Measurements from ENCODE around the gene CTNNAL1.
"Not testable (repeated sequence)": the region's sequence is repeated elsewhere in the genome, so short reads cannot be mapped to it uniquely, and the experiment has no call there.

Gene CTNNAL1

DNA sequence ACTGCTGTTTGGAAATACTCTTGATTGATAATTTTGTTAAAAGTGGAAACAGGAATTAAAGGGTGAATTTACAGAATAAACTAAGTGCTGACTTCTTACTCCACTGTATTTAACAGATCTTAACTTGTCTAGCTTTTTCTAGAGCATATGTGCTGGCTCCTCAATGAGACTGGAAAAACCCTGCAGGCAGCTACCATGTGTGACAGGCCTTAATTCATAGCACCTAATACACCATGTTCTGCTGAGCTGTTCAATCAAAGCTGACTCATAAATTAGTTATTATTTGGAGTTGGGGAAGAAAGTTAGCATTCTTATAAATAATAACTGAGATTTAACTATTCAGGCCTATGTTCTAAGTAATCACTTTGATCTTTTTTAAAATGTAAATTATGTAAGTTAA lies 29.4 kb downstream of the CTNNAL1 start:
- no peak for DNase-seq (ENCODE audit: low spot score)

DNA sequence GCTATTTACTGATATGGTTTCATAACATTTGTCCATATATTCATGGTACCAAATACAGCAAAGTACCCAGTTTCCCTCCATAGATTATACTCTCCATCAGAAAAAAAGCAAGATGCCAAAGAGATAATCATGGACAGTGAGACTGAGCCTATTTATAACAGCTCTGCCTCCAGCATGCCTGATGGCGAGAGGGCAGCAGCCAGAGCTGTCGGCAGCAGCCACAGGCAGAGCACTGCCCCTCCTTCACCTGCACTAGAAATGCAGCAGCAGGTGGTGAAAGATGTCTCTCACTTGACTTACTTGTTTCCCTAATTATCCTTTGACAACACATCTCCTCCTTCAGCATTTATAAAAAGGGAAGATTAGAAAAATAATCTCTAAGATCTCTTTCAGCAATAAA lies 32.4 kb downstream of the CTNNAL1 start:
- no peak for DNase-seq (ENCODE audit: low spot score)

DNA sequence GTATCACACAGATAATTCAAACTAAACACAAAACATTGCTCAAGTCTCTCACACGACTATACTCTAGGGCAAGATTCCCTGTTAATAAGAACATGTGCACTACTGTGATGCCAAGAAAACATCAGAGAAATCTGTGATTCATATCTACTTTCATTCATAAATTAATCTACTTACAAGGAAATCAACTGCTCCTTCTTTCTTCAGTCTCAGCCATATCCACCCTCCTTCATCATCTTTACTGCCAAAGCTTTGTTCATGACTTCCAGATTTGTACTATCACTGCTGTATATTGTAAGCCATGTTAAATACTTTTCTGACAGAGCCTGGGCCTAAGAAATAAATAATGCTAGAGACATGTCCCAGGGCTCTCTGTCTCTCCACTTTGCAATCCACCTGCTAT lies 35.1 kb downstream of the CTNNAL1 start:
- no peak for DNase-seq (ENCODE audit: low spot score)

DNA sequence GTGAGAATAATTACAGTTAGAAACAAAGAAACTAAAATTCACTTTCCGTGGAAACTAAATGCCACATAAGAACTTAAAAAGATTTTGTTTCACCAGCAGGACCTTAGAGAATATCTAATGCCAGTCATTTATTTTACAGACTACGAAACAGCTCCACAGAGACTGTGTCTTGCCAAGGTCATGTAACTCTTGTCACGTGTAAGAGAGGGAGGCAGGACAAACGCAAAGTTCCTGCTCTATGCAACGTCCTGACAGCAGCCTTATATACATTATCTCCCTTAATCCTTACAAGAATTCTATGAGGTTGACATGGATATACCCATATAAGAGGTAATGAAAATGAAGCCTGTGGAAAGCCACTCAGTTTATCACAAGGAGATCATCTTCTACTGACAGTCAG lies 39.4 kb downstream of the CTNNAL1 start:
- no peak for DNase-seq (ENCODE audit: low spot score)

DNA sequence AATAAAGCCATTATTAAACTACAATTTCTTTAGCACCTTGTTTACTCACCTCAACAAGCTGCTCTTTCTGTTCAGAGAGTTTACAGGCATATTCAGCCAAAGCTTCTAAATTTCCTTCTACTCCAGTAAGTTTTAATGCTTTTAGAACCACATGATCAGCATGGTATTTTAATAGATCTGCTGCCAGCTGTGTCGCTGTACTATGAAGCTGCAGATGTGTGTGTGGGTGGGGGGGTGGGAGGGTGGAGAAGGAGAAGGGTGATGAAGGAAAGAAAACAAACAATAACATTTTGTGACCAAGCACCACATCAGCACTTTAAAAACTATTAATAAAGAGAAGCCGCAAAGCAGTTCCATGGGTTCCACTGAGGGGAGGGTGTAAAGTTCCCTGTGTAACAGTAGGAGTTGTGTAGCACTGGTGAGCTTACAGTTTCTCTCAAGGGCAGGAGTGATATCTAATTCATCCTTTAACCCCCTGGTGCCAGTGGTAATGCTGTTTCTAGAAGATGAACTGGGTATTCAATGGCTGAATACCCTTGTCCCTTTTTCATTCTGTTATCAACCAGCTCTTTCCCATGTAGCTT lies 40.6 kb downstream of the CTNNAL1 start:
- DNase-seq (ENCODE audit: low spot score): peak; percentile 13

DNA sequence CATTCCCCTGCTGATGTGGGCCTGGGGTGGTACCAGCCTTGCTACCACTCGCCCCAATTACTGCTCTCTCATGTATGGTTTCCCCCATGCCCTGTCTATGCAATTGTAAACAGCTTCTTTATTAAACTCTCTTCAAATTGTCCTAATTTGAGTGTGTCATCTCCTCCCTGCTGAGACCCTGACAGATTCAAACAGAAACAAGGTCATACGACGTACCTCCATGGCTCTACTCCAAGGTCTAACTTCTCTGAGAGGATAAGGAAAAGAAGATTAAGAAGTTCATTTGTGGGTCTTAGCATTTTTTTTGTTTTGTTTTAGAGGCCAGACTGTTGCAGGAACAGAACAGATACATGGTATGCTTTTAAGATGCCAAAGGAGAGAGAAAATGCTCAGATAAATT lies 41.1 kb downstream of the CTNNAL1 start:
- no peak for DNase-seq (ENCODE audit: low spot score)

DNA sequence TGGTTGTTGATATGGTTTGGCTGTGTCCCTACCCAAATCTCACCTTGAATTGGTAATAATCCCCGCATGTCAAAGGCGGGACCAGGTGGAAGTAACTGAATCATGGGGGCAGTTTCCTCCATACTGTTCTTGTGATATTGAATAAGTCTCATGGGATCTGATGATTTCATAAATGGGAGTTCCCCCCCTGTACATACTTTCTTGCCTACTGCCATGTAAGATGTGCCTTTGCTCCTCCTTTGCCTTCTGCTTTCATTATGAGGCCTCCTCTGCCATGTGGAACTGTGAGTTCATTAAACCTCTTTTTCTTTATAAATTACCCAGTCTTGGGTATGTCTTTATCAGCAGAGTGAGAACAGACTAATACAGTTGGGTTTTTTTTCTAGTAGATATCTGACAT lies 41.9 kb downstream of the CTNNAL1 start:
- DNase-seq (ENCODE audit: low spot score): not testable (repeated sequence)

DNA sequence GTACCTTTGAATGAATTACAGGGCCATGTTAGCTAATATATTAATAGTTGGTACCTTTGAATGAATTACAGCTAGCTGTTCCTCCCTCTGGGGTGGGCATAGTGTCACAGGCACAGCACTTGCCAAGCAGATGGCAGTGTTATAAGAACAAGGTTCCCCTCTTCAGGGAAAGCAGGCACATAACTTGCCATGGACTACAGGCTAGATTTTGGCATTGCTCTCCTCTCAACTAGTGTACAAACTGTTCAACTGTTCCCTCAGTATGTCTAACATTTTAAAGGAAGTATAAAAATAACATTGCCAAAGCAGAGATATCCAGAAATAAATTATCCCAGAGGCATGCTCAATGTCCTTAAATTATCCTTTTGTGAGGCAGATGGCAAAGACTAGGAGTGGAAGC lies 45.4 kb downstream of the CTNNAL1 start:
- DNase-seq (ENCODE audit: low spot score): no peak

DNA sequence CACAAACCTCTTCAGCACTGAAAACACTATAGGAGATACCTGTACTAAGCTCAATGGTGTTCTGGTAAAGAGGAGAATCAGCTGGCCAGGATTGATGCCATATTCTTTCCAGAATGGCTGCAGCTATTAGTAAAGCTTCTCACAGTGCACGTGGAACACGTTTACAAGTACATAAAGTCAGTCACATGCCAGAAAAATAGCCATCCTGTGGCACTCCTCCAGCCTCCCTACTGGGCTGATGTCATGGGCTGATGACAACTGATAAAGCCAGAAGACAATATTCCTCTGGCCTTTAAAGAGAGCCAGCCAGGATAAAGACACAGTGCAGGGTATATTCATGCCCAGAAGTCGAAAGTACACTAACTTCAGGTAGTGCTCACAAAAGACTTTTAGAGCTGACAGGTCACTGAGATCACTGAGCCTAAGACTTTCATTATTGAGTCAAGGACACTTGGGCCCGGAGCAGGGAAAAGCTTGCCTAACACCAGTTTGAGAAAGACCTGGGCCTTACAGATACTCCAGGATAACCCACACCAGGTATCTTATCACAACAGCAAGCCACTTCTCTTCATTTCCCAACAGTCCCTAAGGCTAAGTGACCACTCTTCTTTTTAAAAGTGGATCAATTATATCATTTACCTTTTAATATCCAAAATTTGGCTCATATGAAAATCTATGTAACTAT lies 49.7 kb downstream of the CTNNAL1 start:
- DNase-seq (ENCODE audit: low spot score): peak; percentile 9

DNA sequence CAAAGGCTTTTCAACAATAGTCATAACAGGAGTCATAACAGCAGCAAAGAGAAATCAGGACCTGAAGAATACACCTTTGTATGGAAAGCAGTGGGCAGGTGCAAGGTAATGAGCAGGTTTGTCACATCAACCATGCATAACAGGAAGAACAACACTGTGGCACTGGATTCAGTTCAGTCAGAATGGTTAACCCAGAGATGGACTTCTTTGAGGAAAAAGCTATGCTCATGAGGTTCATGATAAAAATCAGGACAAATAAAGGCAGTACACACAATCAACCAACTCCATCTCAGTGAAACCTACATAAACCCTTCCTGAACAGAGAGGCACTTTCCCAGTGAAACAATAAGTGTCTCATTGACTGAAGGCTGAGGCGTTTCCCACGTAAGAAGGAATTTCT lies 52.1 kb downstream of the CTNNAL1 start:
- DNase-seq (ENCODE audit: low spot score): no peak

DNA sequence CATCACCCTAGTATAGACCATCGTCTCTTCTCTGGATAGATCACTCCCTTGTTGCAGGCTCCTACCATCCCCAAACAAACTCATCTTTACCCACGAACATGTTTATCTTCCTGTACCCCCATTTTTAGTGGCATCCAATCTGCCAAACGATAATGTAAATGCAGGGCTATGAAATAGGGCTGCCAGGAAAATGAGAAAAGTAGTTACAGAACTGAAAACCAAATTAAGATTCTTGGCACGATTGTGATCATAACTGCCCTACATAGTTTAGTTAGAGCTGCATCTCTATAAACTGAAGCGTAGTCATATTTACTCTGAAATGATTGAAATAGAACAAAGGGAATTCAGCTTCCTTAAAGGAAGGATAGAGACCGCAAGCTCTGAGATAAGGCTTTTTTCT lies 53.0 kb downstream of the CTNNAL1 start:
- DNase-seq (ENCODE audit: low spot score): no peak

DNA sequence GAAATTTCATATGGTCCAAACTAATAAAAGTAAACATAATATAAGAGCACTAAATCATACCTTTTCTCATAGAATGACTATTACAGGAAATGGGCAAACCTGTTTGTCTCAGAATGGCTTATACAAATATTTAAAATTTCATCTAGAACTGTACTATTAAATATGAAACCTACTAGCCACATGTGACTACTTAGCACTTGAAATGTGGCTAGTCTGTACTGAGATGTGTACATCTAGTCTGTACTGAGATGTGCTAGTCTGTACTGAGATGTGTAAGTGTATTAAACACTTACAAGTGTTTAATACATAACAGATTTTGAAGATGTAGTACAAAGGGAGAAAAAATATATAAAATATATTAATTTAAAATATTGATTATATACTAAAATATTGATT lies 56.7 kb downstream of the CTNNAL1 start:
- DNase-seq (ENCODE audit: low spot score): no peak

DNA sequence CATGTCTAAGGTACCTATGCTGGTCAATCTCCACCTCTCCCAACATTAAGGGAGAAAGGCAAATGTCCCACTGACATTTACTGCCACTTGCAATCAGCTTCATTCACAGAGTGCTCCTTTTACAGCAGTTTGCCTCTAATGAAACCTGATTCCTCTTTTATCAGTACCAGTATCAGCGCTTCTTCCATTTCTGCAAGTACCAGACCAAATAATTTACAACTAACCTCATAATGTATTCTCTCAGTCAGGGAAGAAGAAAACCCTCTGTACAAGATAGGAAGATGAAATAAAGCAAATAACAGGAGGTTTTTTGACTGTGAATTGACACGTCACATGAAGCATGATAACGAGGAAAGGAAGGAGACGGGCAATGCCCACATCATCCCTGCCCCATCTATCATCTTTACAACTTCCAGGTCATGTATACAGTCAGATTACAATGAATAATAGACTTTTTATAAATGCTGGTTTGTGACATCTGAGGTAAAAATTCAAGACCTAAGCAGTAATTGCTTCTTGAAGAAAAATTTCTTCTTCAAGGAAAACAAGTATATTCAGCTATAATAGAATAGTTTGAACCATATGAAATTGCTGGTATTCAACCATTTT lies 57.2 kb downstream of the CTNNAL1 start:
- no peak for DNase-seq (ENCODE audit: low spot score)

DNA sequence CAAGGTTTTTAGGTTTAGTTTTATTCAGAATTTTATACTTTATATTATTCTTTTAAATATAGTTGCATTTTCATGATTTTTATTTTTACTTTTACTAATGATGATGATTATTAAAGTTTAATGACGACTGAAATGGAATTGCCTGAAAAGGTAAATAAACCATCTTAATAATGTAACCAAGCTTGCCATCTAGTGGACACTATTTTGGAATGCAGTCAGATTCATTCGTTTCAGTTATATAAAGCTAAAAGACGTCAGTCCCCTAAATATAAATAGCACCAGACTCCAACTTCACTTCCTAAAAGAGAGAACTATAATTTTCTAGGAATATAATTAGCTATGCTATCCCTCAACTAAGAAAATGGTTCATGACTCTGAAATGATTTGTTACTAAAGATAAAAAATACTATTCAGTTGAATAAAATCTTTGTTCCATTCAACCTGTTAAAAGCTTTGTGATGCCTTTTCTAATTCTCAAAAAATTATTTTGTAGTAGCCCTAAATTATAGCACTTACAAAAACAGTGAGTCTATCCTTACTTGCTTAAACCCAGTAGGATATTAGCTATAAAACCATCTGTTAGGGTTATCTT lies 59.2 kb downstream of the CTNNAL1 start:
- peak; percentile 54 for DNase-seq (ENCODE audit: low spot score)

DNA sequence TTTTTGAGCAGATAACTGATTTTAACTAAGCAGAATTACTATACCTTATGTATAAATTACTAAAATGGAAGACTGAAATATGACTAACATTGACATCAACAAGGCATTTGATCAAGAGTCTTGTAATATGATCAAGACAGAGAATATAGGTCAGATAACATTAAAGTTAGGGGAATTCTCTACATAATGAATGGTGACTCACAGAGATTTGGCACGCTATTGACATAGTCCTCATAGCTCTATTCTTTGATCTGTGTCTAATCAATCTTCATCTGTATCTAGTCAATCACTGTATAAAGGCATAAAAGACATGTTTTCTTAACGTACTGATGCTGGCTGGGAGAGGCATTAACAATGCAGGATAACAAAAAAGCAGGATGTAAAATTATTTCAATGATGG lies 61.7 kb downstream of the CTNNAL1 start:
- no peak for DNase-seq (ENCODE audit: low spot score)

DNA sequence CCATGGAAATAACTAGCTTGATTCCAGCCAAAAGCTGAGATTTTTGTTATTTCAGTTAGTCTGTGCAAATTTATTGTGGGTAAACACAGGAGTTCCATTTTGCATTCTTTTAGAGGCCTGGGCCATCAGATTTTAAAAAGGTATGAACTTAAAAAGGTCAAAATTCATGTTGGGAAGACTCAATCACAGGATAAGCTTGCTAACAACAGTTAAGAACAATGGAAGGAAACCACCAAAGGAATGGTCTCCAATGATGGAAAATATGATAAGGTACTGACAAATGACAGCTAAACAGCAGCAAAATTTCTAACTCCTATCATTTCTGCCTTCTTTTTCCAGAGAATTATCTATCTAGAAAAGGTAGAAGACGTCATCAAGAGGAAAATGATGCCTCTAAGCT lies 63.1 kb downstream of the CTNNAL1 start:
- DNase-seq (ENCODE audit: low spot score): no peak

DNA sequence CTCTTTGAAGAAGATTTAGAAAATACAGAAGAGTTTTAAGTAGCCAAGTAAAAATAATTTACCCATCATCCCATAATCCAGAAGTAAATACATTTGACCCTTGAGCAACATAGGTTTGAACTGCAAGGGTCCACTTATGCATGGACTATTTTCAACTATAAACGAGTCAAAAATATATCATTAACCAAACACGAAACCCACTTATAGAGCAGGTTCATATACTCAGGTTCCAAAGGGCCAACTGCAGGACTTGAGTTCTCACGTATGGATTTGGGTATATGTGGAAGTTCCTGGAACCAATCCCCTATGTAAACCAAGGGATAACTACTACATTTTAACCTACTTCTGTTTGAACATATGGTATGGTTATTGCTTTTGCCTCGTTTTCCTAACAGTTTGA lies 73.3 kb downstream of the CTNNAL1 start:
- no peak for DNase-seq (ENCODE audit: low spot score)

DNA sequence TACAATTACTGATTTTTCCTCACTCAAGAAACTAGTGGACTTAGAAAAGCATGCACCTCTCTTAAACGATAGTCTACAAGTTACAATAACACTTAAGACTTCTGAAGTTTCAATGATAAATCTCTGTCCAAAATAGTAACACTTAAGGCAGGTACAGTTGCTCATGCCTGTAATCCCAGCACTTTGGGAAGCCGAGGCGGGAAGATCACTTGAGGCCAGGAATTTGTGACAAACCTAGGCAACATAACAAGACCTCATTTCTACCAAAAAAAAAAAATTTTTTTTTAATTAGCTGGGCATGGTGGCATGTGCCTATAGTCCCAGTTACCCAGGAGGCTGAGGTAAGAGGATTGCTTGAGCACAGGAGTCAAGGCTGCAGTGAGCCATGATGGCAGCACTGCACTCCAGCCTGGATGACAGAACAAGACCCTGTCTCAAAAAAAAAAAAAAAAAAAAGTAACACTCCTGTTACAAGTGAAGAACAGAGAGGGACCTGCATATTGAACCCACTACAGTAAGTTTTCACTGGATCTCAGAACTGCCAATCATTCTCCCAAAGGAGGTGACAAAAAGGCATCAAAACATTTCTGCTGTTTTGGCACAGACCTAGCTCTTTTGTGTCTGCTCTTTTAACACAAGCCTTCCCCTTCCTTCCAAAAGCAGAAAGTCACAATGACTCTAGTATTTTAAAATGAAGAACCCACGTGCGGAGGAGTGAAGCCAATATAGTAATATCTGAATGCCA lies 75.6 kb downstream of the CTNNAL1 start:
- DNase-seq (ENCODE audit: low spot score): no peak

DNA sequence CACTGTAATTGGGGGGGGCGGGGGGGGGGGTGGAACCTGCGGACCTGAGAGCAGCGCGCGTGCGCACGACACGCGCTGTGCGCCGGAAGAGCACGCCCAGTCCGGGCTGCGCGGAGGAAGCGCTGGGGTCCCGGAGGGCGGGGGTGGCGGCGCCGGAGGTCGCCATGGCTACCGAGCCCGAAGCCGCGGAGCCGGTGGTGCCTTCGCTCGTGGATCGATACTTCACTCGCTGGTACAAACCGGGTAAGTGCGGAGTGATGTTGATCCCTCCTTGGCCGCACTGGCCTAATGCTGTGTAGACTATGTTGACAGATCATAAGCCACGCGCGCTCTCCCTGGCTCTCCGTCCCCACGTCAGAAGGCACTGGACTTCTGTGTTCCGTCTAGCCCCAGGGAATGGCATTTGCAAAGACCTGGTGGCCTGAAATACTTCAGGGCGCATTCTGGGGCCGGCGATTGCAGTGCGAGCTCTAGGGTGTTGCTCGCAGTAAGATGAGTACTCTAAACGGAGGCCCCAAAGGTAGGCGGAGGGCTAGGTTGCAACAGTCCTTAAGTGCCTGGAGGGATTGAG lies 78.9 kb downstream of the CTNNAL1 start, which contains the start of gene ABITRAM:
ABITRAM (plus strand) TSS at position 78 of the 571 bp plus-strand sequence; CDS start at position 165, 87 bp downstream.
- peak; percentile 95 for DNase-seq (ENCODE audit: low spot score)

DNA sequence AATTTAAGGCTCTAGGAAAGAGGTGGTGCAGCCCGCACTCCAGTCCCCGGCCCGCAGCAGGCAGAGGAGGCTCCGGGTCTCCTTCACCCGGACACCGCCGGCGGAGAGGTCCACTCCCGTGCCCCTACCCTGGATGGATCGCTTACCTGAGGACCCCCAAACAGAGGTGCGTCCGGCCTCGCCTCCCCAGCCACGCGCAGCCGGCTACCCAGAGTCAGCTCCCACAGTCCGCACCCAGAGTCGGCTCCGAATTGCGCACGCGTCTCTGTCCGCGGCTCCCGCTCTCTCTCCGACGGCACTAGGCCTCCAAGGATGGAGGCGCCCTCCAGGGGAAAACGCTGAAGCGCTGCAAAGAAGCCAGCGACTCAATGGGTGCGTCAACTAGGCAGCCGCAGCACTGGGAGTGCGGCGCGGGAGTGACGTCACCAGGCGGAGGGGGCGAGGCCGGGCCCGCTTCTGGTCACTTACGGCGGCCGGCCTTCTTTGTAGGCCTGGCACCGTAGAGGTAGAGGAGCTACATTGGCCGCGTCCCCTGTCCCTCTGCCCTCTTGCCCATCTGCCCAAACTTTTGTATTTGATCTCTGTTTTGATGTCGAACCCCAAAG lies 79.5 kb downstream of the CTNNAL1 start, which contains the start of gene ELP1:
ELP1 (minus strand) TSS at position 407 of the 605 bp plus-strand sequence. CDS start 2,978 bp downstream, outside the sequence.
- peak; percentile 96 for DNase-seq (ENCODE audit: low spot score)

DNA sequence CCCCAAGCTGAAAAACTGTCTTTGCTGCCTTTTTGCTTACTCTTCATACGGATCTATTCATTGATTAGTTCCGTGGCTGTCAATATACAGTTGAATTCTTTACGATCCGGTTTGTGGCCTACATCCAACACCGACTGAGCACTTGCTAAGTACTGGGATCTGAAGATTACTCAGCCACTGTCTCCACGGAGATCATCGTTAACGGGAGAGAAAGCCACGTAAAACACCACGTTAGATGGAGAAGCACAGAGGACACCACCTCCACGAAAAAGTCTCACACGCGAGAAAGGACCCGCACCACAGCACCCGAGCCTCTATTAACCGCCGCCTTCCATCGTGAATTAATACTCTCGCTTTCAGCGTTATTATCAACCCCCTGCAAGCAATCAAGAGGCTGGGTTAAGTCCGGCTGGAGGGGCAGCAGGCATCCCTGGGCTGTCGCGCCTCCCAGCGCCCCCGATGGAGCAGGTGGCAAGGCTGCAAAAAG lies 80.0 kb downstream of the CTNNAL1 start:
- DNase-seq (ENCODE audit: low spot score): peak; percentile 20
